HUES6 (cell line): ENCODE data around the gene ROBO1.

Experiments
- H3K27ac ChIP-seq: 2 replicates; pipeline ENCODE4 v1.7.0; 2013; ENCODE audit warnings: low read depth, mild to moderate bottlenecking, low read length, inconsistent platforms
- H3K27me3 ChIP-seq: 2 replicates; pipeline ENCODE4 v1.6.1; 2013; ENCODE audit warnings: low read length; ENCODE audit not compliant: control insufficient read depth, insufficient read depth
- H3K36me3 ChIP-seq: 2 replicates; pipeline ENCODE4 v1.6.1; 2013; ENCODE audit warnings: low read length; ENCODE audit not compliant: control insufficient read depth, insufficient read depth
- H3K4me1 ChIP-seq: 2 replicates; pipeline ENCODE4 v1.6.1; 2013; ENCODE audit warnings: low read length; ENCODE audit not compliant: control insufficient read depth, insufficient read depth
- H3K4me3 ChIP-seq: 2 replicates; pipeline ENCODE4 v1.5.1; 2013; ENCODE audit warnings: low read depth, low read length
- H3K9ac ChIP-seq: one replicate; pipeline ENCODE4 v1.6.1; 2013; ENCODE audit warnings: mild to moderate bottlenecking, low read length
- H3K9me3 ChIP-seq: 2 replicates; pipeline ENCODE4 v1.6.1; 2013; ENCODE audit warnings: low read depth, low read length; ENCODE audit not compliant: control insufficient read depth, insufficient read depth

ROBO1 gene

GRCh38 chr3:78872195-78872594 lies 895.6 kb downstream of the ROBO1 start:
- H3K27ac ChIP-seq, result no peak overlapping the region
- no peak overlapping the region for H3K4me3 ChIP-seq
- no peaks in the 10 kb centered on the region for H3K36me3 ChIP-seq
- H3K4me1 ChIP-seq, result peaks cover 25% of the 10 kb centered on the region
- no peaks in the 10 kb centered on the region for H3K9me3 ChIP-seq
- H3K27me3 ChIP-seq, result no peaks in the 10 kb centered on the region
- H3K9ac ChIP-seq, result no peak overlapping the region

- H3K9ac ChIP-seq, result no peak overlapping the region
- H3K4me3 ChIP-seq, result no peak overlapping the region
- no peaks in the 10 kb centered on the region for H3K27me3 ChIP-seq
- H3K4me1 ChIP-seq, result peaks cover 24% of the 10 kb centered on the region
- H3K36me3 ChIP-seq, result no peaks in the 10 kb centered on the region
- no peak overlapping the region for H3K27ac ChIP-seq
- H3K9me3 ChIP-seq, result no peaks in the 10 kb centered on the region
Observed at GRCh38 chr3:78871048-78871447, 896.8 kb downstream of the ROBO1 start.

GRCh38 chr3:78870484-78870883 lies 897.3 kb downstream of the ROBO1 start:
- H3K4me1 ChIP-seq, result peaks cover 24% of the 10 kb centered on the region

GRCh38 chr3:78868570-78868969 lies 899.2 kb downstream of the ROBO1 start:
- Histone ChIP-seq H3K27ac (no peak overlapping the region), H3K4me1 (peaks cover 24% of the 10 kb centered on the region), H3K36me3 (no peaks in the 10 kb centered on the region), H3K4me3 (no peak overlapping the region), H3K9ac (no peak overlapping the region), H3K9me3 (no peaks in the 10 kb centered on the region), H3K27me3 (no peaks in the 10 kb centered on the region)

More at GRCh38 chr3:78870484-78870883, 897.3 kb downstream of the ROBO1 start:
- no peaks in the 10 kb centered on the region for H3K9me3 ChIP-seq
- H3K27ac ChIP-seq, result no peak overlapping the region
- H3K4me3 ChIP-seq, result no peak overlapping the region
- H3K27me3 ChIP-seq, result no peaks in the 10 kb centered on the region
- H3K9ac ChIP-seq, result no peak overlapping the region
- no peaks in the 10 kb centered on the region for H3K36me3 ChIP-seq

- Histone ChIP-seq H3K9me3 (no peaks in the 10 kb centered on the region), H3K36me3 (no peaks in the 10 kb centered on the region), H3K27me3 (no peaks in the 10 kb centered on the region), H3K9ac (no peak overlapping the region), H3K27ac (no peak overlapping the region), H3K4me3 (no peak overlapping the region), H3K4me1 (peaks cover 16% of the 10 kb centered on the region)
Observed at GRCh38 chr3:78867409-78868372, 900.1 kb downstream of the ROBO1 start.

GRCh38 chr3:78863306-78864203 lies 904.2 kb downstream of the ROBO1 start:
- Histone ChIP-seq H3K9me3 (no peaks in the 10 kb centered on the region), H3K9ac (no peak overlapping the region), H3K27ac (no peak overlapping the region), H3K27me3 (no peaks in the 10 kb centered on the region), H3K4me3 (no peak overlapping the region), H3K36me3 (no peaks in the 10 kb centered on the region), H3K4me1 (peaks cover 2% of the 10 kb centered on the region; the same call in 1 of the 2 replicates)

- Histone ChIP-seq H3K9me3 (no peaks in the 10 kb centered on the region), H3K27ac (no peak overlapping the region), H3K9ac (no peak overlapping the region), H3K4me3 (no peak overlapping the region), H3K27me3 (no peaks in the 10 kb centered on the region), H3K4me1 (peaks cover 2% of the 10 kb centered on the region; the same call in 1 of the 2 replicates), H3K36me3 (no peaks in the 10 kb centered on the region)
Observed at GRCh38 chr3:78861156-78861555, 906.6 kb downstream of the ROBO1 start.

GRCh38 chr3:78860567-78860966 lies 907.2 kb downstream of the ROBO1 start:
- no peak overlapping the region for H3K27ac ChIP-seq
- H3K36me3 ChIP-seq, result no peaks in the 10 kb centered on the region
- H3K4me3 ChIP-seq, result no peak overlapping the region
- no peak overlapping the region for H3K9ac ChIP-seq
- H3K4me1 ChIP-seq, result peaks cover 4% of the 10 kb centered on the region; the same call in 1 of the 2 replicates
- H3K27me3 ChIP-seq, result no peaks in the 10 kb centered on the region
- H3K9me3 ChIP-seq, result no peaks in the 10 kb centered on the region

- H3K4me3 ChIP-seq, result no peak overlapping the region
- no peaks in the 10 kb centered on the region for H3K27me3 ChIP-seq
- peaks cover 8% of the 10 kb centered on the region; the same call in 1 of the 2 replicates for H3K4me1 ChIP-seq
- no peaks in the 10 kb centered on the region for H3K36me3 ChIP-seq
- H3K9me3 ChIP-seq, result no peaks in the 10 kb centered on the region
- H3K27ac ChIP-seq, result no peak overlapping the region
- no peak overlapping the region for H3K9ac ChIP-seq
Observed at GRCh38 chr3:78858910-78859309, 908.9 kb downstream of the ROBO1 start.

- no peak overlapping the region for H3K9ac ChIP-seq
- H3K36me3 ChIP-seq, result no peaks in the 10 kb centered on the region
- no peak overlapping the region for H3K27ac ChIP-seq
- no peaks in the 10 kb centered on the region for H3K9me3 ChIP-seq
- H3K4me1 ChIP-seq, result peaks cover 8% of the 10 kb centered on the region; the same call in 1 of the 2 replicates
- H3K4me3 ChIP-seq, result no peak overlapping the region
- H3K27me3 ChIP-seq, result no peaks in the 10 kb centered on the region
Observed at GRCh38 chr3:78858174-78858573, 909.6 kb downstream of the ROBO1 start.
